22Rv1 (cell line): ENCODE results near the gene RNF11.
"Not testable (repeated sequence)": the region's sequence is repeated elsewhere in the genome, so short reads cannot be mapped to it uniquely, and the experiment has no call there.

Experiments used
- H3K27ac ChIP-seq: fragments of 450-650 bp; 2 replicates; pipeline ENCODE4 v1.5.1; 2017
- CTCF ChIP-seq: fragments of 450-650 bp; IDR thresholded peaks from 2 replicates; pipeline ENCODE4 v1.5.1; 2017; ENCODE audit warnings: mild to moderate bottlenecking
- ZFX ChIP-seq: fragments of 450-650 bp; IDR thresholded peaks from 2 replicates; pipeline ENCODE4 v1.6.1; 2017; ENCODE audit warnings: antibody characterized with exemption, borderline replicate concordance

The RNF11 gene

GRCh38 chr1:51218570-51218969, 17.5 kb upstream of the RNF11 start:
- TF ChIP-seq ZFX (no peak), CTCF (peak; percentile 6; the same call in 1 of the 2 replicates)
- H3K27ac ChIP-seq = no peak overlapping the region

GRCh38 chr1:51219022-51219421, 17.1 kb upstream of the RNF11 start:
- TF ChIP-seq ZFX = no peak
- no peak for TF ChIP-seq CTCF
- no peak overlapping the region for H3K27ac ChIP-seq

GRCh38 chr1:51221529-51221928, 14.5 kb upstream of the RNF11 start:
- H3K27ac ChIP-seq = not testable (repeated sequence)

GRCh38 chr1:51222136-51222787, 13.8 kb upstream of the RNF11 start:
- no peak overlapping the region for H3K27ac ChIP-seq
- TF ChIP-seq CTCF = no peak
- no peak for TF ChIP-seq ZFX

- no peak for TF ChIP-seq CTCF
- TF ChIP-seq ZFX = no peak
- no peak overlapping the region for H3K27ac ChIP-seq
These were observed 13.3 kb upstream of the RNF11 start for GRCh38 chr1:51222809-51223208.

- no peak for TF ChIP-seq CTCF
- TF ChIP-seq ZFX = no peak
- H3K27ac ChIP-seq = no peak overlapping the region
These were observed 11.8 kb upstream of the RNF11 start for GRCh38 chr1:51224255-51224654.

GRCh38 chr1:51227231-51227960, 8.7 kb upstream of the RNF11 start:
- H3K27ac ChIP-seq = not testable (repeated sequence)

GRCh38 chr1:51228471-51228870, 7.6 kb upstream of the RNF11 start:
- not testable (repeated sequence) for H3K27ac ChIP-seq

- TF ChIP-seq ZFX = no peak
- no peak for TF ChIP-seq CTCF
- H3K27ac ChIP-seq = no peak overlapping the region
These were observed 5.5 kb upstream of the RNF11 start for GRCh38 chr1:51230501-51231078.
